Mesenteric fat pad (tissue), 1 donor: Measurements from ENCODE around the gene LLCFC1. TPM values are rescaled to one million over a fixed set of nuclear protein-coding genes. Genes with fewer than 3 reads are reported as not detected.

Experiments used
- DNase-seq: peaks from one replicate; pipeline ENCODE4 v3.0.0-alpha.2; 2020; ENCODE audit warnings: low spot score
- total RNA-seq: library from RNA; stranded (reverse); fragmentation: NEBNext Ultra II Directional; extraction: Animal tissue kit (Norgen Biotek cat#: 25700); gene quantifications from one replicate; pipeline ENCODE4 v1.2.1, GENCODE V29; 2021
- donor health status: DM: yes; HTN: yes; CAD: no.

The LLCFC1 gene
- total RNA-seq, 1 donor from 2014 or later: not detected

DNA sequence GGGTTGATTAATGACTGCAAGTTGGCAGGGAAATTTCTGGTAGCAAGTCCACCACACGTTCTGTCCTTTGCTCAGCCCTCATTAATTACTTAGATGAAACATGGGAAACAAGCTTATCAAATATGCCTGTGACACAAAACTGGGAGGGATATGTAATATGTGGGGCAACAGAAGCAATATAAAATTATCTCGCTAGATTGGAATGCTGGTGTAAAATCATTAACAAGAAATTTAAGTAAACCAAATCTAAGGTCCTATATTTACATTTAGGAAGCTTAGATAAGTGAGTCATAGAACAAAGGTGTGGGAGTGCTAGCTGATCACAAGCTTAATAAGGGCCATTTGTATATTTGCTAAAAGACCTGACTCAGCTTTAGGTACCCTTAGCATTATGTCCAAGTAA is 29.3 kb upstream of the LLCFC1 start:
- no peak for DNase-seq

DNA sequence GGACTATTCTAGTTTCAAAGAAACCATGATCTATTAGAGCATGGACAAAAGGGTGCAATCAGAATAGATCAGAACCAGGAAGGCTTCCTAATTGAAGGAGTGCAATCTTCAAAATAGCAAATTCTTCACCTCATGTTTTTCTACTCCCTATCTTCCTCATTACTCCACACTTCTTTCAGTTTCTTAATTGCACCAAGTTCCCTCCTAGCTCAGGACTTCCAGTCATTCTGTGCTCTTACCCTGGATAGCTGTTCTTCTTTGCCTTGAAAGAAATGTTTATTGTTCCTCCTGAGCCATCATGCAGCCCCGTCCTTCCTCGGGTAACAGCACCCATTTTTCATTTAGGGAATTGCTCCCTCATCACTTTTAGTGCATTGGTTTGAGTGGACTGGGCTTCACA is 28.8 kb upstream of the LLCFC1 start:
- DNase-seq: no peak

DNA sequence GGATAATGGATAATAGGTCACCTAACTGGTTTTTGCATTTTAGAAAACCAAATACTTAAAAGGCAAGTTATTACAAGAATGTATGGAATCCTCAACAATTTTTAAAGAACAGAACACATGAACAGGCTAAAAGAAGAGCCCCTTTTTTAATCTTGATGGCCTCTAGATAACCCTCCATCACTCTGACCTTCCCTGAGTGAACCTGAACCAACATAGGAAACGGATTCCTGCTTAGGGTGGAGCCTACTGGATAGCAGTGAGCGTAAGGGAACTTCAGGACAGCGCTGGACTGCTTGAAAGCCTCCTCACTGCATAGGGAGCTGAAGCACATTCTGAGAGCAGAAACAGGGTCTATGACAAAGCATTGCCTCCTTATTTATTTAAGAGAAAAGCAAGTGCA is 26.2 kb upstream of the LLCFC1 start:
- no peak for DNase-seq

DNA sequence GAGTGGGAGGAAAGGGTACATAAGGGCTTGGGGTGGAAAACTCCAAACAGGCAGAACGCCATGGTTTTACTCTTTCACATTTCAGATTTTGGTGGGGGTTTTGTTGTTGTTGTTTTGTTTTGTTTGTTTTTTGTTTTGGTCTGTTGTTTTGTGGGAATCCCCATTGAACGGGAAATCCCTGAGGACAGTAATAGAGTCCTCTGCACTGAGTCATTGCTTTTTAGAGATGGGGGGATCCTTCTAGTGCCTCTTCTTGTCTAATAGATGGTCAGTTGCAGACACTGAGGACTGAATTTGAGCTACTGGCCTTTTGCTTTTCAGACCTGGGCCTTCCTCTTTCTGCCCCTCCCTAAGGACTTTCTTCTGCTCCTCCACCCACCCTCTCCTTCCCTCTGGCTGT is 25.7 kb upstream of the LLCFC1 start:
- no peak for DNase-seq

DNA sequence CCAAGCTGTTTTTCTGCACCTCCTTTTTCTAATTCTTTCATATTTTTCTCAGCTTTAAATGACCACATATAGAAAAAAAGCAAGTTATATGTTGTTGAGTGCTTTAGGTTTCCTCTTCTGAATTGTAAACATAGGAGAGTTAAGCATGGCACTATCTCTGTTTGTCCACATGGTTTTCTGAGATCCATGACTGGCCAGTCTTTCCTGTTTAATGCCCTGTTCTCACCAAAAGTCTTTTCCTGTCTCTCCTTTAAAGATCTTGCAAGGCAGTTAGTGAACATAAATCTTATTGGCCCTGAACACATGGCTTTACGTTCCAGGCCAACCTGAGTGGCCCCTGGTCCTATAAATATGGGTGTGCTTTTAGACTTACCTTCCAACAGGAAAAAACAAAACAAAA is 25.2 kb upstream of the LLCFC1 start:
- DNase-seq: no peak

DNA sequence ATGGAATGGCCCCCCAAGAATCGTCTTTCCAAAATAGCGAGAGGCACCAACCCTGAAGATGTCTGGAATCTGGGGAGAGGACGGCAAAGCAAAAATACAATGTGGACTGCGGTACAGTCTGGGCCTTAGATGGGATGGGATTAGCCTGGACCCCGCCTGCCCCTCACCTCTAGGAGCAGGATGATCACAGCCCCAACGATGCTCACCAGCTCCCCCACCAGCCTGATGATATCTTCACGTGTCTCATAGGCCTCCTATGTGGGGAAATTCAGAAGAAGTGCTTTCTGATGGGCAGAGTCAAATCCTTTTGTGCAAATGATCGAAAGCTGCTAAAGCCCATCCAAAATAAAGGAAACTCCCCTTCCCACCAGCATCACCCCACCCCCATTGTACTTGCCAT is 24.0 kb upstream of the LLCFC1 start:
- no peak for DNase-seq

DNA sequence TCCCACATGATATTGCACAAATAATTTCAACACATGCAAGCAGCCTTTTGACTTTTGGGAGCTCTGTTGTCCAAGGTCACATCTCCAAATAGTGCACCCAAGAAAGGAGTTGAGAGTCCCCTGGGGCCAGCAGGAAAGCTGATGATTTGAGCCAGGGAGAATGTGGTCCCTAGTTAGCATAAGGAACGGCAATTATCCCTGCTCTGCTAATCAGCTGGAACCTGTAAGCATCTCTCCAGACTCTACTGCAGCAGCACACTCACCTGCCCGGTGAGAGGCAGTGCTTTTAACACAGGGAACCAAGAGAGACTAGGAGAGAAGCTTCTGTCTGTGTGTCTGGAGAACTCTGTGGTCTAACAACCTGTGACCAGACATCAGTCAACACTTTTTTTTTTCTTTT is 22.8 kb upstream of the LLCFC1 start:
- no peak for DNase-seq

DNA sequence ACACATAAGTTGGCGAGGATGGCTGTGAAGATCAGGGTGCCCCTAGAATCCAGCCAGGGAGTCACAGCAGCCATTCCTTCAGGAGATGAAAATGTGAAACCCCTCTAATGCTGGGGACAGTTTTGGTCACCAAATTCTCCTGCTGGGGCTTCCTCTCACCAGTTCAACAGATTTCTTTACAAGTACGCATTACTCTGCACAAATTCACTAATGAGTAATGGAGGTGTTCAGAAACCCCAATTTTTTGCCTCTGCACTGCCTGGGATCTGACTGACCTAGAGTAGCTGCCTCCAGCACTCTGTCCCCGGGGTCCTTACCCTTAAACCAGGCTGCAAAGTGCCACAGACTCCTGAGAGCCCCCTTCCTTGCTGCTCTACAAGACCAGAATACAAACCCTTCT is 21.8 kb upstream of the LLCFC1 start:
- no peak for DNase-seq

DNA sequence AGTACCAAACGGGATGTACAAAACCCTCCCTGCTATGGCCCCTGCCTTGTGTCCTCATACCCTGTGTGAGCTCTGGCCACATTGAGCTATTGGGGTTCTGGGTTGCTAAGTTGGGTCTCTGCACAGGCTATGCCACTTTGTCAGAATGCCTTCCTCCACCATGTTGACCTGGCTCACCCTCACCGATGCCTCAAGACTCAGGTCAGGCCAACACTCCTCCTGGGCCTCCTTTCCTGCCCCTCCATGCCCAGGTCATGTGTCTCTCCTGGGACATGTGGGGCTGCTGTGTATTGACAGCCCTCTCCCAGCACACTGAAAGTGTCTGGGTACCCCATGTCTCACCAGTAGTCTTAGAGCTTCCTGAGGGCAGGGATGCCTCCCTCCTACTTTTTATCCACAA is 20.4 kb upstream of the LLCFC1 start:
- DNase-seq: no peak

DNA sequence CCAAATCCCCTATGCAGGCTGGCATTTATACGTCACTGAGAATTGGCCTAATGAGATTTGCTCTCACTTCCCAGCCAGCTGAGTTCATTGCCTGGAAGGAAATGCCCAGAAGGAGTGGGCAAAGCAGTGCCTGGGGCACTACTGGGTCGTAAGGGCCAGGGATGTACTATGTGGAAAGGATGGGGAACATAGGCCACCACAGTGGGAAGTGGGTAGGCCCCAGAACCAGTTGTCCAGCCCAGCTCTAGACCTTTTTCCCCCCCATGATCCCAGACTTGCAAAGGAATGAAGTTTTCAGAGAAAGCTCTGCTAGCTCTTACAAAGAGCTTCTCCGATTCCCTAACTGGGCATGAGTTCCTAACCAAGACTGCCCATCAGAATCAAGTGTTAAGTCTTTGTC is 19.6 kb upstream of the LLCFC1 start:
- no peak for DNase-seq

DNA sequence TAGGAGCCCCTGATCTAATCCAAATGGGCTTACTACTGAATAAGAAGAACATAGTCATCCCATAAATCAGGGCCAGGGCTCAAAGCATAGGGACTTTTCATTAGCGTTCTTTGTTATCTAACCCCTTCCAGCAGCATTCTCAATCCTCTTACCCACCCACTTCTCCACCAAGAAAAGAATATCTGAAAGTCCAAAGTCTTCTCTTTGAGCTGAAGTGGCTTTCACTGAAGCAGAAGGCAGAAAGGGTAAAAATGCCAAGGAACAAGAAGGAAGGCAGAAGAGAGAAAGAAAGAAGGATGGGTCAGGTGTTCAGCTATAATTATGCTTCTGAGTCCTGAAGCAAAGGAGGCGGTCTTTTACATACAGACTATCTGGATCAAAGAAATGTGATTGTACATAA is 15.9 kb upstream of the LLCFC1 start:
- DNase-seq: no peak

DNA sequence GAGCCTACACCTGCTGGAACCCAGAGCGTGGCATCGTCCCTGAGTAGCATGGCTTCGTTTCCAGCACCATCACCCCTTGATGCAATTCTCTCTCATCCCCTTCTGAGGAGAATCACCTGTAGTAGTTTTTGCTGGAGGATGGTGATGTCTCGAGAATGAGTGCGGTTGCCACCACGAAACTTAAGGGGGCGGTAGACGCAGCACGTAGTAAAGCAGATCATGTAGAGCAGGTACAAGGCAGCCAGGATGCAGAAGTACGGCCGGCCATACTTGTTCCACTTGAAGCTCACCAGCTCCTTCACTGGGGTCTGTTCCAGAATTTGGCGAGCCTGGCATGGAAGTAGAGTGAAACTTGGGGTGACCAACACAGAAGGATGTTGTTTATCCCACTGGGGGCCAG is 13.9 kb upstream of the LLCFC1 start:
- DNase-seq: no peak

DNA sequence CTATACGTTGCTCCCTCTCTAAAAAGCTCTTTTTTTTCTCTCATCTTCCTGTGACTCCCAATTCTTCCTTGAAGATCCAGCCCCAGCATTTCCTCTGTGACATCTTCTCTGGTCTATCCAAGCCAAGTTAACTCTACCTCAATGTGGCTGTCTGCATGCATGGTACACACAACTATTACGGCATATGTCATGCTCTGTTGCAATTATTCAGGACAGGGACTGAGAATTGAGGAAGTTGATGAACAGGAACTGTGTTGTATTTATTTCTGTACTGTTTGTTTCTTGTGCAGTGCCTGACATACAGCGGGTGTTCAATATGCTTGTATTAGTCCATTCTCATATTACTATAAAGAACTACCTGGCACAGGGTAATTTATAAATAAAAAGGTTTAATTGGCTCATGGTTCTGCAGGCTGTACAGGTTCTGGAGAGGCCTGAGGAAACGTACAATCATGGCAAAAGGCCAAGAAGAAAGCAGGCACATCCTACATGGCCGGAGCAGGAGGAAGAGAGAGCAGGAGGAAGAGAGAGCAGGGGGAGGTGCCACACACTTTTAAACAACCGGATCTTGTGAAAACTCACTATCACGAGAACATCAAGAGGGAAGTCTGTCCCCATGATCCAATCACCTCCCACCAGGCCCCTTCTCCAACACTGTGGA is 12.1 kb upstream of the LLCFC1 start:
- no peak for DNase-seq

DNA sequence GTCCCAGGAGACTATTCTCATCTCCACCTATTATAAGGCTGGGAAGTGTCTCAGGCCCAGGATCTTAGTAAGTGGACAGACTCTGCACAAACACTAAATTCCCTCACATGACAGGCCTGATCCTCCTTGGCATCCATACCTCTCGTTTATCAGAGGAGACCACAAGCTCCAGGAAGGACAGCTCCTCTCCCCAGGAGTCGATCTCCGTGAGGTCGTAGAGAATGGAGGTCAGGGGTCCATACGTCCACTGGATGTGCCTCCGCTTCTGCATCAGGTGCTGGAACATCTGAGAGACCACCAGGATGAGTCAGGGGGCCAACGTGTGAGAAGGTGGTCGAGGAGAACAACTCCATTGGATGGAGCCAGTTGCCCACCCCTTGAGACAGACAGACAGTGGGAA is 11.3 kb upstream of the LLCFC1 start:
- no peak for DNase-seq

DNA sequence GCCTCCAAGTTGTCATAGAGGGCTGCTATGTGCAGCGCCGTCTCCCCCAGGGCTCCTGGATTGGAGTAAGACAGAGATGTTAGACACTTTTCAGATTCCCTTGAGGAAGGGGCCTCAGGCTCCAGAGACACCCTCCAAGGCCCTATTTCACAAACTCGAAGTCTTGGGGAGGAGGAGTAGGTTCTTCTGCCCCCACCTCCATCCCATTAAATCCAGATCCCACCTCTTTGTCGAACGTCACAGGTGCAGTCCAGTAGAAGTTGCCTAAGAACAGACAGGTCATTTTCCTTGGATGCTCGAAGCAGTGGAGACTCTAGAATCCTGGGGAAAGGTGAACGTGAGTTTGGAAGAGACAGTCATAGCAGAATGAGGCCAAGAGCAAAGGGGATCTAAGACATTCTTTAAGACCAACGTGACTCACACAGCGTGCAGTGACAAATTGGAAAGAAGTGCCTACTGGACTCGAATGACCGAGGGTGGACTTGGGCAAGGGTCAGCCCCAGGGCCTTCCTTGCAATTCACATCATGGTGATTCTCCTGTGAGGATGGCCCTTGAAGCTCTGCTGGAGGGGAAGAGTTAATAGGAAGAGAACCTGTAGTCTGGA is 9.1 kb upstream of the LLCFC1 start:
- no peak for DNase-seq

DNA sequence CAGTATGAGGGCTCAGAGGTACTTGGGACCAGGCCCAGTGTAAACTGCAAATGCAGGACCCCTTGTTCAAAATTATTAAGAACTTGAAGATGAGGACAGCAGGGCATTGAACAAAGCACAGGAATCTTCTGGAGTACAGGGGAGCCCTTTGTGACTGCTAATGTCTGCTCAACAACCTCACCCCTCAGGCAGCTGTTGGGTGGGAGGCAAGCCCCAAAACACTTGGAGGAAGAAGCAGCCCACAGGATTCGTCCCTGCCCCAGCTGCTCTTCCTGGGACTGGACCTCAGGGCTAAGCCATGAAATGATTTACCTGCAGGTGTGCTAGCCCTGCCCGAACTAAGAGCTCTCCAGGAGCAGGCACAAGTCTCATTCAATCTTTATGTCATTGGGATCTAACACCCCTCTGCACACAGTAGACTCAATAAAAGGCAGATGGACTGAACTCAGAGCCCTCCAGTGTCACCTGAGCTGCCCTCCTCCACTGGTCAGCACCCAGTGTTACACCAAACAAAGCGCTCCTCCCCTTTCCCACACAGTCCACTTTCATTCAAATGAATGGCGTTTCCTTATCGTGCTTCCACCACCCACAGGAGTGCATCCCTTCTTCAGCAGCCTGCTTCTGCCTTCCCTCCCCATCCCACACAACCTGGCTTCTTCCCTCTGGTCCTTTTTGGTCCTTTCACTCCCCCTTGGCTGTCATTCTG is 6.7 kb upstream of the LLCFC1 start:
- DNase-seq: no peak

DNA sequence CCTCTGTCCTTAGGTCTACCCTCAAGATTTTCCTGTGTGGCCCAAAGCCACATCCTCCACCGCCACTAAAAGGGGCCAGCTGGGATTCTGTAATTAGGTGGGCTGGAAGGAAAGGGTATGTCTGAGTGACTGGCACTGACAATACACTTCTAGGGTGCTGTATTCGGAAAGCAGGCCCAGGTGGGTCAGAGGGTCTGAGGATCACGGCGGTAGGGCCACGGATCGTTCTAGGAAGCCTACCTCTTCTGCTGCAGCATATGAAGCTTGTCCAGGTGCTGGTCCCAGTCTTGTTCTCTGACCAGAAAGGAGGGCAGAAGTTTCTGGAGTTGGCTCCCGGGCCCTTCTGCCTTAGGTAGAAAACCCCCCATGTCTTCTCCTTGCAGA is 6.2 kb upstream of the LLCFC1 start:
- no peak for DNase-seq

DNA sequence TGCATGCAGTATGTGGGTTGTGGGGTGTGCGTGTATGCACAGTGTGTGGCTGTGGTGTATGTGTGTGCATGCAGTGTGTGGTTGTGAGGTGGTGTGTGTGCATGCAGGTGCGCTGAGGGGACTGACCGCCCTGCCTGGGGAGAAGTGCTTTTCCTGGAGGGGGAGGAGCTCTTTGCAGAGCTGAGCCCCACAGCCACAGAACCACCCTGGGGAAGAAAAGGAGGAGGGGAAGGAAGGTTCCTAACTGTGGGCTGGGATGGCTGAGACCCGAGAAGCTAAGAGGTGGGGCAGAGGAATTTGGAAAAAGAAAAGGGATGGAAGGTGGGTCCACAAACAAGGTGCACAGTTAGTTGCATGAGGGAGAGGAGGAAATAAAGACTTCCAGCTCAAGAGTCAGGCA is 5.7 kb upstream of the LLCFC1 start, which contains the start of gene TRPV5:
TSS of gene TRPV5 (minus strand) at position 123 of the 400 bp plus-strand sequence. CDS start 287 bp downstream, outside the sequence.
- DNase-seq: no peak

DNA sequence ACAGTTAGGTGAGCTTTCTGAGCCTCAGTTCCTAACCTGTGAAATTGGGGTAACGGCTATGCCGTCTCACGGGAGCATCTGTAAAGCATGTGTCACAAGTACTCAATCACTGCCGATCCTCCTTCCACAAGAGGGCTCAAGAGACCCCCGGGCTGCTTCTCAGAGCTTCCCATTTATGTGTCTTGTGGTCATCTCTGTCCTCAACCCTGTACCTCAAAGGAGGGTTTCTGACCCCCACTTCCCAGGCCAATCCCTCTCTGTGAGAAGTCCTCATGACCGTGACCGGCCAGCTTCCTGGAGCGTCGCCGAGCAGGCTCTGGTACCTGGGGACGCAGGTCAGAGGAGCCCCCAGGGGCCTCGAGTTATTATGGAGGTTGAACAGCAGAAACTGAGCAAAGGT is 5.2 kb upstream of the LLCFC1 start:
- DNase-seq: no peak

DNA sequence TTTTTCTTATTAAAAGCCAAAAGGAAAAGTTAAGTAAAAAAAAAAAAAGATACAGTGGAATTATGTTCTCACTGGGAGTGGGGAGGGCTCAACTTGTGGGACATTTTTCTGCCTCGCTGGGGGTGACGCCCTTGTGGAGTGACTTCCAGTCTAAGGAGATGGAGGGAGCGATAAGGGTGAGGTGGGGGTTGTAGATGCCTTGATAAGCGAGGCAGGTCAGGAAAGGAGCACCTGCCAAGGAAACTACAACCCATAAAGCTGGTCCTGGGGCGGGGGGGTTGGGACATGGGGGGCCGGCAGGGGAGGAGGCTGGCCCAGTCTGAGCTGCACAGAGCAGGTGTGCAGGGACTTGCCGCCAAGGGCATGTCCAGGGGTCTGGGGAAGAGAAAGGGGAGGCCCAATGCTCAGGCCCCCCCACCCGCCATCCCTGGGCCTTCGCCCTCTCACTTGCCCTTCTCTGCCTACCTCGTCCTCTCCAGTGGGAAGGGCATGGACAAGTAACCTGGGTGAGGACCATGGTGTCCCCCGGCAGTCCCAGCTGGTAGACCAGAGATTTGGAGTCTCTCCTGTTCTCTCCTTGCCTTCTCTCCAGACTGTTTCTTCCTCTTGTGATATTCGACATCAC is 3.2 kb upstream of the LLCFC1 start:
- DNase-seq: no peak

DNA sequence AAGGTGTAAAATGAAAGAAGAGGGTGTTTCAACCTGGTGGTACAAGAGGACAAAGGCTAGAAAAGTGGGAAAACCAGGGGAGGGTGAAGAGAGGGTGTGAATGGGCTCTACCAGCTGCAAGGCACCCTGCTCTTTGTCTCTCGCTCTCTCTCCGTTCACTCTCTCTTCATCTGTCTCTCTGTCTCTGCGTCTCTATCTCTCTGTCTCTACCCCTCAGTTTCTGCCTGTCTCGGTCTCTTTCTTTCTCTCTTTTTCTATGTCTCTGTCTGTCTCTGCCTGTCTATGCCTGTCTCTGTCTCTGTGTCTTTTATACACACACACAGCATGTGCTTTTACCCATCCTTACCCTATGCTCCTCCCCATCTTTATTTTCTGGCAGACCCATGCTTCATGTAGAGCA is 673 bp upstream of the LLCFC1 start:
- no peak for DNase-seq

DNA sequence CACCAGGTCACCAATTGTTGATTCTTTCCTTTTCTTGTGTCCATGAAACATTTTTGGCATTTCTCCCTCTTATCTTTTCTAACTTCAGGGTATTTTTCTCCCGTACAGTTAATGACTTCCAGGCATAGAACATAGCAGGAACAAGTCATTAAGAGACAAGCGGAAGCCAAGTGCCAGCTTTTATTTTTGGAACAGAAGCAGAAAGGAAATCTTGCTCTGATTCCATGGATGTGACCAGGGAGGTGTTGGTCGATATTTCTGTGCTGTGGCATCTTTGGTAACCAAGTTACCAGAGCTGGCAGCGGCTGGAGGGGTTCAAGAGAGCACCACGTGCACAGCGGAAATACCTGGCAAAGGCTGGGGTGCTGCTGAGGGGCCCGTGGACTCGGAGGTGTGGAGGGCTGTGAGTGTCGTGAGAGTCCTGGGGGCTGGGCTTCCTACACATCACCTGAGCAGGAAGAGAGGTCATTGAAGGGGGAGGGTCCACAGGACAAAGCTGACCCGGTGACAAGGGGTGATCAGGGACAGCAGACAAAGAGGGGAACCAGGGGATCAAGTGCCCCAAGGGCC is 1.8 kb downstream of the LLCFC1 start:
- no peak for DNase-seq
